Fibroblast of villous mesenchyme (primary cell): ENCODE data around the gene CEBPE. TPM values are rescaled to one million over a fixed set of nuclear protein-coding genes. Genes with fewer than 3 reads are reported as not detected.
A peak's percentile ranks its signal among the peaks of the same experiment; 100 is the strongest.

Experiments used
- DNase-seq: peaks from one replicate; pipeline ENCODE4 v3.0.0-alpha.2; 2010; ENCODE audit warnings: low read depth
- H3K4me3 ChIP-seq: 2 replicates; pipeline ENCODE4 v1.5.1; 2011; ENCODE audit warnings: low read depth, mild to moderate bottlenecking, low read length
- total RNA-seq: library from RNA; depleted of rRNA; stranded (reverse); fragments of >200 nt; gene quantifications from 2 replicates; pipeline ENCODE4 v1.2.3, GENCODE V29; 2012
- TF ChIP-seq, protein P1 (sequence below): IDR thresholded peaks from 2 replicates; pipeline ENCODE4 v1.5.1; 2012; ENCODE audit warnings: low read depth, mild to moderate bottlenecking, low read length; ENCODE audit not compliant: insufficient read depth

The CEBPE gene
- total RNA-seq, 1 donor, result not detected

DNA sequence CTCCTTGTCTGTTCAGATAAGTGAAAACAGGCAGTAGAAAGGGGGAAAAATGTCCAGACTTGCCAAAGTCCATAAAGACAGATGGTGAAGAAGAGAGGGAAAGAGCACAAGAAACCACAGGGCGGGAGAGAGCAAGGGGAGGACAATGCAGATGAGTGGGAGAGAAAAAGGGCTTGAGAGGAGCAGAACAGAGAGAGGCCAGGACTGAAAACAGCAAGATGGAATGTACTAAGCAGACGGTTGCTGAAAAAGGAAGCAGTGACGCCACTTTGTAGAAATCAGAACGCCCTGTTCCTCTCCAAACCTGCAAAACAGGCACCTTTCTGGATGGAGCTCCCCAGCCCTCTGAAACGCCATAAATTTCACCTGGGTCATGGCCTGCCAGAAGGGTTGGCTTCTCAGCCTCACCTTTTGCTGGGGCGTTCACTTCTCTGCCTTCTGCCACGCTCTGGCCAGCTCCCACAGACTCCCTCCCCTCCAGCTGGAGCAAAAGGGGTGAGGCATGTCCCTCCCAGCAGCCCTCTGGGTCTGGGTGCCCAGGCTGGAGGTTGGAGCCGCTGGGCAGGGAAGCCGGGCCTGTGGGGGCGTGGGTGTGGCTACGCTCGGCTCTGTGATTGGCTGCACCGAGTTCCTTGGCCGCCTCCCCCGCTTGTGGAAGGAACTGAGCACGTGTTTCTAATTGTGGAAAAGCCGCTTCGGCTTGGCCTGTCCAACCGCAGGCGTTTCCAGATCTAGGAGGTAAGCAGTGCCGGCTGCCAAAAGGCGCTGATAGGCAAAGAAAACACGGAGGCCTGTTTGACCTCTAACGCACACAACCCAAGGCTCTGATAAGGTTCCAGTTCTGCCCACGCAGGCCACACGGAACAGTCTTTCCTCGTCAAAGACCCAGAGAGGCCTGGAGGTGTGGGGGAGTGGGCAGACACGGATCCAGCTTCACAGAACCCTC lies 35.1 kb upstream of the CEBPE start:
- no peak overlapping the region for H3K4me3 ChIP-seq
- peak; percentile 82 for DNase-seq
- TF ChIP-seq, protein P1, sequence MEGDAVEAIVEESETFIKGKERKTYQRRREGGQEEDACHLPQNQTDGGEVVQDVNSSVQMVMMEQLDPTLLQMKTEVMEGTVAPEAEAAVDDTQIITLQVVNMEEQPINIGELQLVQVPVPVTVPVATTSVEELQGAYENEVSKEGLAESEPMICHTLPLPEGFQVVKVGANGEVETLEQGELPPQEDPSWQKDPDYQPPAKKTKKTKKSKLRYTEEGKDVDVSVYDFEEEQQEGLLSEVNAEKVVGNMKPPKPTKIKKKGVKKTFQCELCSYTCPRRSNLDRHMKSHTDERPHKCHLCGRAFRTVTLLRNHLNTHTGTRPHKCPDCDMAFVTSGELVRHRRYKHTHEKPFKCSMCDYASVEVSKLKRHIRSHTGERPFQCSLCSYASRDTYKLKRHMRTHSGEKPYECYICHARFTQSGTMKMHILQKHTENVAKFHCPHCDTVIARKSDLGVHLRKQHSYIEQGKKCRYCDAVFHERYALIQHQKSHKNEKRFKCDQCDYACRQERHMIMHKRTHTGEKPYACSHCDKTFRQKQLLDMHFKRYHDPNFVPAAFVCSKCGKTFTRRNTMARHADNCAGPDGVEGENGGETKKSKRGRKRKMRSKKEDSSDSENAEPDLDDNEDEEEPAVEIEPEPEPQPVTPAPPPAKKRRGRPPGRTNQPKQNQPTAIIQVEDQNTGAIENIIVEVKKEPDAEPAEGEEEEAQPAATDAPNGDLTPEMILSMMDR, result no peak

GRCh38 chr14:23151342-23151741 lies 32.3 kb upstream of the CEBPE start:
- DNase-seq, result no peak
- TF ChIP-seq, protein P1, result no peak
- no peak overlapping the region for H3K4me3 ChIP-seq

DNA sequence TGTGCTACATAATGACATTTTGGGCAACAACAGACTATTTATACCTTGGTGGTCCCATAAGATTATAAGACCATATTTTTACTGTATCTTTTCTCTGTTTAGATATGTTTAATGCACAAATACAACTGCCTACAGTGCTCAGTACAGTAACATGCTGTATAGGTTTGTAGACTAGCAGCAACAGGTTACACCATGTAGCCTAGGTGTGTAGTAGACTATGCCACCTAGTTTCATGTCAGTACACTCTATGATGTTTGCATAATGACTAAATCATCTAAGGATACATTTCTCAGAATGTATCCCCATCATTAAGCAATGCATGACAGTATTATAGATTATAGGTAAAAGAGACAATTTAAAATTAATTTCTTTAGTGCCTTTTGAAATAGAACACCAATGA lies 30.7 kb upstream of the CEBPE start:
- TF ChIP-seq, protein P1, result no peak

DNA sequence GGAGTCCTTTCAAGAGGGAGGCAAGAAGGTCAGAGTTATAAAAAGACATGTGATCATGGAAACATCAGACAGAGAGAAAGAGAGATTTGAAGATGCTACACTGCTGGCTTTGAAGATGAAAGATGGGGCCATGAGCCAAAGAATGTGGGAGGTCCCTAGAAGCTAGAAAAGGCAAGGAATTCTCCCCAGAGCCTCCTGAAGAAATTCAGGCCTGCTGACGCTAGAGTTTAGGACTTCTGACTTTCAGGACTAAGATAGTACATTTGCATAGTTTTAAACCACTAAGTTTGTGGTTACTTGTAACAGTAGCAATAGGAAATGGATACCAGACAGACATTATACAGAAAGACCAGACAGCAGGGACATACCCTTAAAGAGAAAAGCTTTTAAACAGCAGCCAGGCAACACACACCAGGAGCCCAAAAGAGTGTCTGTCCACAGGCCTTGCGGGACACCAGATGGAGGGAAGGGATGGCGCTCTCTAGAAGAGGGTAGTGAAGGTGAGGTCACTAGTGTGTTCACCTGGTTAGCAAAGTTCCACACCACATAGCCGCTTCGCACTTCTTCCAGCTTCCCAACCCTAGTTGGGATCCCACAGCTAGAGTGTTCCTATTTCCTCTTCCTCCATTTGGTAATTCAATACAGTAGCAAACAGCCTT lies 29.7 kb upstream of the CEBPE start:
- peak; percentile 66 for DNase-seq
- TF ChIP-seq, protein P1, result no peak
- no peak overlapping the region for H3K4me3 ChIP-seq

More for the DNA sequence above, 30.7 kb upstream of the CEBPE start:
- no peak for DNase-seq
- no peak overlapping the region for H3K4me3 ChIP-seq

- no peak overlapping the region for H3K4me3 ChIP-seq
- TF ChIP-seq, protein P1, result no peak
- DNase-seq, result no peak
These were observed 28.6 kb upstream of the CEBPE start for GRCh38 chr14:23147676-23148075.

DNA sequence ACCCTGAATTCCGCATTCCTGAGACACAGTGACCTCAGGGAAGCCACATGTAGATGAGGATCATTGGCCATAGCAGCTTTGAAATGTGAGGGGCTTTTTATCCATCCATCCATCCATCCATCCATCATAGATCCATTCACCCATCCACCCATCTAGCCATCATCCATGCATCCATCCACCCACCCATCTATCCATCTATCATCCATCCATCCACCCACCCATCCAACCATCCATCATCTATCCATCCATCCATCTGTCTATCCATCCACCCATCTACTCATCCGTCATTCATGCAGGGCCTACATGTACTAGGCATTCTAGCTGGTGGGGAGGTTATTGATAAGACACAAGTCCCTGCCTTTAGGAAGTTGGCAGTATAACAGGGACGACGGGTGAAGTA lies 27.9 kb upstream of the CEBPE start:
- TF ChIP-seq, protein P1, result no peak
- DNase-seq, result no peak
- H3K4me3 ChIP-seq, result no peak overlapping the region
